ENCODE data around the gene ENO4. TPM values are rescaled to one million over a fixed set of nuclear protein-coding genes. Genes with fewer than 3 reads are reported as not detected.

ENO4 gene, protein sequence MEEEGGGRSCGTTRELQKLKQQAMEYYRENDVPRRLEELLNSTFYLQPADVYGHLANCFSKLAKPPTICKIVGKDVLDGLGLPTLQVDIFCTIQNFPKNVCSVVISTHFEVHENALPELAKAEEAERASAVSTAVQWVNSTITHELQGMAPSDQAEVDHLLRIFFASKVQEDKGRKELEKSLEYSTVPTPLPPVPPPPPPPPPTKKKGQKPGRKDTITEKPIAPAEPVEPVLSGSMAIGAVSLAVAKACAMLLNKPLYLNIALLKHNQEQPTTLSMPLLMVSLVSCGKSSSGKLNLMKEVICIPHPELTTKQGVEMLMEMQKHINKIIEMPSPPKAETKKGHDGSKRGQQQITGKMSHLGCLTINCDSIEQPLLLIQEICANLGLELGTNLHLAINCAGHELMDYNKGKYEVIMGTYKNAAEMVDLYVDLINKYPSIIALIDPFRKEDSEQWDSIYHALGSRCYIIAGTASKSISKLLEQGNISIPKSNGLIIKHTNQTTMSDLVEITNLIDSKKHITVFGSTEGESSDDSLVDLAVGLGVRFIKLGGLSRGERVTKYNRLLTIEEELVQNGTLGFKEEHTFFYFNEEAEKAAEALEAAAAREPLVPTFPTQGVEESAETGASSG
- under 1 TPM in 1 of 2 donors, not detected in 1; 0.34 TPM for total RNA-seq
- long read RNA-seq, partial matches to known transcripts = 0 of 1 reads
- long read RNA-seq, other reads (novel, unspliced or antisense) = 1 of 1 reads

DNA sequence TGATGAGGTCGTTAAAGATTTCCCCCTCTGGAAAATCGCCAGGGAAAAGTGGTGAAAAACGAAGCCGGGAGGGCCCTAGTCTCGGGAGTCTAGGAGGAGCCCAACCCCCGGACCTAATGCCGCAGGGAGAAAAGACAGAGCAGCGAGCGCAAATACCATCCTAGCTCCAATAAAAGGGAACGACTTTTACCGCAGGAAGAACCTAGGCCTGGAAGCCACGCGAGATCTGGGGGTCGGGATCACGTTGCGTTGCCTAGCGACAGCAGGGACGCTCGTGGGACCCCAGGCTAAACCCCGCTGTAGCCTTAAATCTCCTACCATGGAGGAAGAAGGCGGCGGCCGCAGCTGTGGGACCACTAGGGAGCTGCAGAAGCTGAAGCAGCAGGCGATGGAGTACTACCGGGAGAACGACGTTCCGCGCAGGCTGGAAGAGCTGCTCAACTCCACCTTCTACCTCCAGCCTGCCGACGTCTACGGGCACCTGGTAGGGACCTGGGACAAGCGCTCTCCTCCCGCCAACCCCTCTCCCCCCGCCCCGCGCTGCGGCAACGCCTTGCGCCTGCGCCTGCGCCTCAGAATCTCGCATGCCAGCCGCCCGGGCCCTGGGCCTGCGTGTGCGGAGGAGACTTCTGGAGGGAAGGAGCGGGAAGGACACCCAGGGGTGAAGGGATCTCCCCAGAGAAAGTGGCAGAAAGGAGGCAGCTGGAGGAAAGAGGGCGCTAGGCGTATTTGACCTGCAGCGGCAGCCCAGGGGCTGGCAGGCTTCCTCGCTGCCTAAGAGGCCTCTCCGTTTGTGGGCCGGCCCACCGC is at the start of gene ENO4:
Gene ENO4, plus strand, starts transcription at position 252 of the 810 bp plus-strand sequence. Its CDS starts 68 bp downstream, at position 320.
- DNase-seq = peak; percentile 82
- intact Hi-C loops (cut with DNase I) = no loop called here
- peak; percentile 93 to 95 for ATAC-seq

DNA sequence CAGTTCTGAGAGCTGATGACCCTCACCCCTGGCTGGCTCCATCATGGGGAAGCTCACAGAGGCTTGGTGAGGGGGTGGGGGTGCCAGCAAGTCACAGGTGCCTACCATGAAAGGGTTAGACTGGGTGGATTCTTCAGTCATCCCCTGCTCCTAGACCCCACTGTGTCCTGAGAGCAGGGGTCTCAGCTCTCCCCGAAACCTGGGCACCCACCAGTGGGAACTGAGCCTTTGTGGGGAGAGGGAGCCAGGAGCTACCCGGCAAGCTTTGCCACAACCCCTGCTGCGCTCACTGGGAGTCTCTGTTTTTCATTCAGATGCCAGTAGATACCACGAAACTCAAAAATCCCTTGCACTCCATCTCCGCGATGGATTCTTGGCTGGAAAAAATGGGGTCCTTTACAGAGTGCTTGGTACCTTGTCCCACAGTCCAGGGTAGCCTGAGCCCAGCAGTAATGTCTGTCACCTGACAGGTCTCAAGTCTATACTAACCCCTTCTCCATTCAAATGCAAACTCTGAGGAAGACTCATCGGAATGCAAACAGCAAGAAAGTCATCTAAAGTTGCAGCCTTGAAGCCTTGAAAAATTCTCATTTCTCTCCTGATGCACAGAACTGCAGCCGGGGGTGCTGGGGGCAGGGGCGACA is 48.9 kb upstream of the ENO4 start:
- intact Hi-C loops (cut with DNase I) = loop anchor here in 1 of 2 donors (2.0 kb wide), 1 partner anchor 364 kb away; no protein-coding TSS in a partner anchor
- ATAC-seq = no peak
- DNase-seq = no peak

DNA sequence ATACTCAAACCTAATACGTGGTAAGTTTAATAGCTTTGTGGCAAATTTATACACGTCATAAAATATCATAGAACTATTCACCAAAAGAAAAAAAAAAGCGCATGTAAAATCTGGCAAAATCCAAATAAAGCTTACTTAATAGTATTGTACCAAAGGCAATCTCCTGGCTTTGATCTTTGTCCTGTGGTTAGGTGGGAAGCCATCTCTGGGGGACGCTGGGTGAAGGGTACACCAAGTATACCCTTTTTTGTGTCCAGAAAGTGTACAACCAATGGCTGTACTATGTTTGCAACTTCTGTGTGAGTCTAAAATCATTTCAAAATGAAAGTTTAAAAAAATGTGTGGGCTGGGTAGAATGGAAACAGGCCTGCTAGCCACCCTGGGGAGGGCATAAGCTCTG is 47.6 kb upstream of the ENO4 start:
- DNase-seq = no peak
- intact Hi-C loops (cut with DNase I) = loop anchor here in 1 of 2 donors (2.0 kb wide), 1 partner anchor 363 kb away; no protein-coding TSS in a partner anchor
- ATAC-seq = no peak

DNA sequence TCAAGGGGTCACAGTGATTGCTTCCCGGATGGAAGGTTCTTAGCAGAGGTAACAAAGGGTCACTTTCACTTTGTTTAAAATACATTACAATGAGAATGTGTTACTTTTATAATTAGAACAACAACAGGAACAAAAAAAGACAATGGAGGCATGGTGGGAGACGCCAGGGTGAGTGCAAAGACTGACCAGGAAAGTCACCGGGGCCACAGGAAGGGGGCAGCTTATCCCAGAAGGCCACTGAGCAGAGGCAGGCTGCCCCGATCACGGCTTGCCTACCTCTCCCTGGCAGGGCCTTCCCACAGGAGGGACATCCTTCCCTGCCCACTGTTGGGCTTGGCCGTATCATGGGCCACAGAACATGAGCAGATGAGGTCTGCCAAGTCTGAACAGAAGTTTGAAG is 46.8 kb upstream of the ENO4 start:
- no peak for ATAC-seq
- no peak for DNase-seq
- intact Hi-C loops (cut with DNase I) = no loop called here

DNA sequence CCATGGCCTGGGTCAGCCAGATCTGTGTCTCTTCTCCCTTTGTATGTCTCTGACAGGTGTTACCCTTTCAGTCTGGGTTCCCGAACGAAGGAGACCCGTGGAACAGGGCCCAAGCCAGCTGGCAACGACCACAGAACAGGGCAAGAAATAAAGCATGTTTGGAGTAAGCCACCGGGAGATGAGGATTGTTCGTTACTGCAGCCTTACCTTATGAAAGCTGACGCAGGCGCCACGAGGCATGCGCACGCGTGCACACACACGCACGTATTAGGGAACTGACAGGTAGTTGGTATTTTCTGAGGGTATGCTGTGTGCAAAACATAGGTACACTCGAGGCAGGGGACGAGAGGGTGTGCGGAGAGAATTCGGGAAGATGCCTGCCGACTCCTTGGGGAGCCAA is 46.4 kb upstream of the ENO4 start:
- intact Hi-C loops (cut with DNase I) = no loop called here
- ATAC-seq = no peak
- no peak for DNase-seq

DNA sequence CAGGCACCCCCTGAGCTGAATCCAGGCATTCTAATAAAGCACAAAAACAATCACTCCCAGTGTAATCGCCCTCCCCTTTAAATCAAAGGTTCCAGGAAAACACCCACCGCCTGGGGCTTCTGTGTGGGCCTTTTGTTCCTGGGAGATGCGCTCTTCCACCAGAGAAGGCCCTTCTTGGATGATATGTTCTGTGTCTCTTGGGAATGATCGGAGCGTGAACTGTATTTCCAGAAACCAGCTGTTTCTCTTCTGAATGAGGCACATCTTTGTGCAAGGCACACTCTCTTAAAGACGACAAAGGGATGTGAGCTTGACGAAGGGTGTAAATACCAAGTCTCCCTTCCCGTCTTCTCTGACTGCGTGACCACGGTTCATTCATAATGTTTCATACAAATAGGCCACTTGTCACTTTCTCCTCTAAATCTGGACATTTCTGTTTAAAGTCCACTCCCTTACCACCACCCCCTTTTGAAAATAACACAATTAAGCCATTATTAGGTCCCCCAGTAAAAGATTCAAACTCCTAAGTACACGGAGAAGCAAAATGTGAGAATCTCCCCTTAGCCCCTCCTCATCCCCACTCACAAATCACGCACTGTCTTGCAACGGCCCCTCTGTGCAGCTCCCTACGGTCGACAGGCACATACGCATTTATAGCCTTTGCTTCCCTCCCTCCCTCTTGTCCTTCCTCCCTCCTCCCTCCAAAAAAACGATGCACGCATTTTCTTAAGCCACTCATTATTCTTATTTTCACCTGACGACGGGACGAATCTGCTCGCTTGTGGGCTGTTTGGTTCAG is 45.6 kb upstream of the ENO4 start:
- DNase-seq (no peak), ATAC-seq (no peak)
- intact Hi-C loops (cut with DNase I) = no loop called here

DNA sequence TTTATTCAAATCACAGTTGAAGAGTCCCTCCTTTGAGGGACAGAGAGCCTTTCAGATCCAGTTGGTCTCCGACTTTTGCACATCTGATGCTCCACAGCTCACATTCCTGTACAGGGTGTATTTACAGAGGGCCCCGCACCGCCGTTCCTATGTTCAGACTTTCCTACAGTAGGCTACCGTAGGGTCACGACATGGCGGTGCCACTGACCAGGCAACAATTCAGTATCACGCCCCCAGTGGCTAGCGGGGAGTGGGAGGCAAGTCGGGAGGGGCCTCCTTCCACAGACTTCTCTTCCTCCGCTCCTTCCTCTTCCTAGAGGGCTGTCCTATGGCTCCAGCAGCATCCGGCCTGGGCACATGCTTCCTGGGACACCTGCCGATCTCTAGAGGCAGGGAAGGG is 40.6 kb upstream of the ENO4 start:
- intact Hi-C loops (cut with DNase I) = loop anchor here in 1 of 2 donors (5.0 kb wide), 1 partner anchor 199 kb away; the partner anchor contains the start of gene SHTN1
- DNase-seq (no peak), ATAC-seq (no peak)

DNA sequence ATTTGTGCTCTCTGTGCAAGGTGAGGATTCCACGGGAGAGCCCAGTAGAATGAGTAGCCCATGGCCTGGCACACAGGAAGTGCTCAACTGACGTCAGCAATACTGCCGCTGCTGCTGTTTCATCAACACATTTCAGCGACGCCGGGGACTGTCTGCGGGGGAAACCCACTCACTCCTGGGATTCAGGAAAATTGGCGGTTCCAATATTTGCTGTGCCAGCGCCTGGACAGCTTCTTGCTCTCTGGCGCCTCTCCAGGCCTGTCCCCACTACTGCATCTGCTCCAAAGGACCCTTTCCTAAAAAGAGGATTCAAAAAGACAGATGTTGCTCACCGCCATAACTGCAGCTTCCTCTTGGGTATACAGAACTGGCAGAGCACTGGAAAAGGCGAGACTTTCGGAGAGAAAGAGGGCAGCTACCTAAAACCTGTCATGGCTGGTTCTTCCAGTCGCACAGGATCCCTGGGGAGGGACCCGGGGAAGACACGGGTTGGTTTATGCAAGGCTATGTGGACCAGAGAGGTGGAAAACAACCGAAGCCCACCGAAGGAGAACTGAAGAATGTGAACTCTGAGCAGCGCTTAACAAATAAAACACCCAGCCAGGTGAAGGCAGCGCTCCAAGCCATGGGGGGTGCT is 39.7 kb upstream of the ENO4 start:
- intact Hi-C loops (cut with DNase I) = loop anchor here in 1 of 2 donors (5.0 kb wide), 1 partner anchor 198 kb away; the partner anchor contains the start of gene SHTN1
- no peak for ATAC-seq
- no peak for DNase-seq

DNA sequence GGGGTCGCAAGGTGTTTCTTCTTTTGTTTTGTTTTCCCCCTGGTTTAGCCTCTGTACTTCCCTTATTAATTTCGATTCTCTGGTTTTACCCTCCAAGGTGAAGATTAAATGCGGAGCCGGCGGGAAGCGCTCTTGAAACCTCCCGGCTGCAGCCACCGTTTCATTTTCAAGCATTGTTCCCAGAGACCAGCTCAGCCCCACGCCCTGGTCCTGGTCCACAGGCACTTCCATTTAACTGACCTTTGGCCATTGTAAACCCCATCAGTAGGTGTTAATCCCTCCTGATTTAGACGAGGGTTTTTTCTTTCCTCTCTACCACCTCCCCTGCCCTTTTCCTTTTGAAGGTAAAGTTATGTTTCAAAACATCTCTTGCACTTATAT is 39.2 kb upstream of the ENO4 start:
- intact Hi-C loops (cut with DNase I) = no loop called here
- no peak for DNase-seq
- ATAC-seq = no peak

DNA sequence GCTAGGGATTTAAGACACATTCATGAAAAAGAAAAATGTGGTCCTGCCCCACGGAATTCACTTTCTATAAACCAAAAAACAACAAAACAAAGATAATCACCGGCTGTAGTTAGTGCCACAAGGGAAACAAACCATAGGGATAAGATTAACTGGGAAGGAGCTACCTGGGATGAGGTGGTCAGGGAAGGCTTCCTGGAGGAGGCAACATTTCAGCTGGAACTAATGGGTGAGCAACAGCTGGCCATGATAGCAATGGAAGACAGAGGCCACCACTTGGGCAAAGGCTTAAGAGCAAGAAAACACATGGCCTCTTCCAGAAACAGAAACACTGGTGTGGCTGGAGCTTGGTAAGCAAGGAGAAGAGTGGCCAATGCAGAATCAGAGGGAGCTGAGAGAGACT is 38.4 kb upstream of the ENO4 start:
- intact Hi-C loops (cut with DNase I) = no loop called here
- ATAC-seq (no peak), DNase-seq (no peak)

DNA sequence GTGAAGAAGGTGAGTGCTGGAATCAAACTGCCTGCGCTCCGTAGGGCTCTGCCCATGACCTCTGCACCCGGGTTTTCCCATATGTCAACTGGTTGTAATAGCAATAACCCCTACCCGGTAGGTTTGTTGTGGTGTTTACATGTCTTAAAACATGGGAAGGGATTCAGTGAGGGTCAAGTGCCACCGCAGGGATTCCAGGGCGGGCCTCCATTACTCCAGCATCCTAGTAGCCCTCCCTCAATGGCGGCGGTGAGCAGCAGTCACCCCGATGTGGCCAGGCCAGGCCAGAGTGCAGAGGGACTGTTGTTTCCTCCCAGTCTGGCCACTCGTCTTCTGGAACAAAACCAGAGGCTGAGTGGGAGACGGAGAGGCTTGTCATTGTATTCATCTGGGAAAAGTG is 37.6 kb upstream of the ENO4 start:
- ATAC-seq (no peak), DNase-seq (no peak)
- intact Hi-C loops (cut with DNase I) = no loop called here

DNA sequence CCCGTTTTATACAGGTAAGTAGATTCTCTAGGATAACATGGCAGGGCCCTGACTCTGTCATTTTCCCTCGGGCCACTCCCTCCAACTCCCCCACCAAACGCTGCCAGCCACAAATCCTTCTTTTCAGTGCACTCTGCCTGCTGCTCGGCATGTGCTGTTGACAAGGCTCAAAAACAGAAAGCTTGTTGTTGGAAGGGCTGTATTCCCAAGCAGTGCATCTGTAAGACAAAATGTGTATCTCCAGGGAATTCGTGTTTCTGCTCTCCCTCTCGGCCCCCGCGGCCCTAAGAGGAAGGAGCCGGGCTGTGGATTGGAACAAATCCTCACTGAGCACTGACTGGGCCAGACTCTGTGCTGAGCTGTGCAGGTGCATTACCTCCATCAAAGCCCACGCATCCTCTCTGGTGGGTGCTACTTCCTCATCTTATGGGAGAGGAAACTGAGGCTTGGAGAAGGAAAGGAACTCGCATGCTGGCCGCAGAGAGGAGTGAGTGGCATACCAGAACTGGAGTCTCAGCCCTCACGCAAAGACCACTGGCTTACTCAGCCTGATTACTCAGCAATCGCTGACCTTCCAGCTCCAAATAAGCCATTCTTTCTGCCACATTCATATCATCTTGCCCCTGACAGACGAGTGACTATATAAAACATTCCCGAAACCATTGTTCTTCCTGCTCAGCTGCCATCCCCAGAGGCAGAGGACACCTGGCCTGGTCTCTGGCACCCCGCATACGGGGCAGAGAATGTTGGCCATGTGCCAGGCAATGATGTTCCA is 33.5 kb upstream of the ENO4 start:
- no peak for ATAC-seq
- DNase-seq = no peak
- intact Hi-C loops (cut with DNase I) = no loop called here

DNA sequence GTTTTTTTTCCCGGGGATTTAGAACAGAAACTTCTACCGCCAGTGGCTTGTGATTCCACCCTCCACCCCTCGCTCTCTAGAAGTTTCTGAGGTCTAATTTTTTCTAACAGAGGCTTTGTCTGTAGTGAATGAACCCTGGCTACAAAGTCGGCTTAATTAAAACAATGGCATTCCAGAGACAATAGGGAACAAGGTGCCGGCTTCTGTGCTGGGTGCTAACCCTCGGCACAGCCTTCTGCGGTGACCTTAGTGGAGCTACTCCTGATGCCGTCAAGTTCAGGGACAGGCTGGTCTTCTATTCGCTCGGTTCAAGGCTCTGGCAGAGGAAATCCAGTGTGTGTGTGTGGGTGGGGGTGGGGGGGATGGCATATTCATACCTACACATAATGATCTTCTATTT is 32.1 kb upstream of the ENO4 start:
- ATAC-seq = no peak

DNA sequence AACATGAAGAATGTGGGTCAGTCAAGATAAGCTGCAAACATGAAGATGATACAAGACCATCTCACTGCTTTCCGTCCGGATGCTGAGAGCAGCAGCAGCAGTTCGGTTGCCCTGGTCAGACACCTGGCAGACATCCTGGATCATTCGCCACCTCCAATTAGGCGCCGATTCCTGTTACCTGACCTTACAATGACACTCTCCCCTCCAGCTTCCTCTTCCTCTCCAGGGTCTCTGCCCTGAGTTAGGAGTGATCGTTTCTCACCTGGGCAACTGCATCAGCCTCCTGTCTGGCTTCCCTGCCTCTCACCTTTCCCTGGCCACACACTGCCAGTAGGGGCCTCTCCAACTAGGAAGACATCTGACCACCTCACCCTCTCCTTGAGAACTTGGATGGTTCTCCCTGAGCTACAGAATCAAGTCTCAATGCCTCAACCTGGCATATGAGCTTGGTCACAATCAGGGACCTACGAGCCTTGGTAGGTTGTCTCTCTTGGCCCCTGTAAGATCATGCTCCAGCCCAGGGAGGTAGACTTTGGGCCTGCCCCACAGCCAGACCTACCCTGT is 31.4 kb upstream of the ENO4 start:
- no peak for ATAC-seq
- intact Hi-C loops (cut with DNase I) = no loop called here
- DNase-seq = no peak

More for the DNA sequence above, 32.1 kb upstream of the ENO4 start:
- DNase-seq = no peak
- intact Hi-C loops (cut with DNase I) = no loop called here

DNA sequence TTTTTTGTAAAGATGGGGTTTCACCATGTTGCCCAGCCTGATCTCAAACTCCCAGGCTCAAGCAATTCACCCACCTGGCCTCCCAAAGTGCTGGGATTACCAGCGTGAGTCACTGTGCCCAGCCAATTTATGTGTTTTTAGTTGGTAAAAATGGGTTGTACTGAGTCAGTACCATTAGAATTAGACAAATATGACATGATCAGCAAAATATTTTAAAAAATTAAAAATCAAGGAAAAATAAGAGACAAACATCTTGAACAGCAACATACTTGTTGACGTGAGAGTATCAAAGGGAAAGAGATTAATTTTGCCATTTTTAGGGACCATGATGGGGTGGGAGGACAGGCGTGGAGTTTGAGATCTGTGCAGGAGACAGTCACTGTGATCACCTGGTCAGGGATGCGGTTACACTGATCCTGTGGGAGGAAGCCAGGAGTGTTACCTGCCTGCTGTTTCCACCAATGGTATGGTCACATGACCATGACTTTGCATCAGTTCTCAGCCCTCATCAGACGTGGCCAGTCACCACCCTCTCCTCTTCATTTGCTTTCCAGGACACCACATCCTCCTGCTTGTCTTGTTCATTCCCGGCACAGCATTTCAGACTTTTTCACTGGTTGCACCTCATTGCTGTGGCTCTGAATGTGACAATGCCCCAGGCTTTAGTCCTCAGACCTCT is 29.2 kb upstream of the ENO4 start:
- no peak for ATAC-seq
- DNase-seq = no peak
- intact Hi-C loops (cut with DNase I) = loop anchor here in 1 of 2 donors (10.0 kb wide), 1 partner anchor 175 kb away; no protein-coding TSS in a partner anchor

DNA sequence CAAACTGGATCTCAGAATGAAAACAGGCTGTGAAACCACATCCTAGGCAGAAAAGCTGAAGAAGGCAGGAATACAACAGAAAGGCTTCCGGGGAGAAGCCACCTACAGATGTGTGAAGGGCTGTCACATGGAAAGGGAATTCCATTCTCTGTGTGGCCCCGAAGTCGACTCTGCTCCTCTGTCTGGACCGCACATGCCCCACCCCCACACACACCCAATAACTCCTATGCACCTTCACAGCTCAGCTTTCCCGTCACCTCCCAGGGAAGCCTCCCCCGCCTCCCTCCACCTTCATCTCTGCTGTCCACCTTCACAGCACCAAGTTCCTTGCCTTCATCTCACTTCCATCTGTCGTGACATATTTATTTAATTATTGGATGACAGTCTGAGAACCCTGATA is 23.4 kb upstream of the ENO4 start:
- ATAC-seq (no peak), DNase-seq (no peak)
- intact Hi-C loops (cut with DNase I) = loop anchor here in 1 of 2 donors (10.0 kb wide), 1 partner anchor 169 kb away; no protein-coding TSS in a partner anchor
